T47D (cell line): ENCODE results near the gene CRADD.

Source experiments
- DNase-seq, 2 experiments: peaks; one replicate each; pipeline versions ENCODE4 v3.0.0 to v3.0.0-alpha.2; 2011 to 2012; ENCODE audit warnings: low read depth in 1 of 2, low spot score in 1 of 2
- JUND ChIP-seq: IDR thresholded peaks from 2 replicates; pipeline ENCODE4 v1.6.1; 2012; ENCODE audit warnings: low read depth
- in situ Hi-C: cut with HindIII; loops from 2 replicates; pipeline ENCODE4 v1.10.0; 2016; ENCODE audit warnings: low sequenced_read_pairs, low pct_unique_long_range_greater_than_20kb

CRADD gene

DNA sequence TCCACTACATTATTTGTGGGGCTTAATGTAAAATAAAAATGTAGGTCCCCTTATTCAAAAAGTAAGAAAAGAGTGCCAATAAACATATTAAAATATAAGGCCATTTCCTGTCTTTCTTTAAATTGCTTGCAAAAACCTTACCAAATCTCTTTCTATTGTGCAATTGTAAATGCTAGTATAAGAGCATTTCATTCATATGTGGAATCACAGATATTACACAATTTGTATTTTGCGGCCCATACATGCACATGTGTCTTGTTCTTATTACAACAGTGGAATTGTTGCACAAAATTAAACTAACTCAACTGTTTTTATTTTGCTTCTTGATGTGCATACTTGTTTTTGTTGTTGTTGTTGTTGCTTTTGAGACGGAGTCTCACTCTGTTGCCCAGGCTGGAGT is 20.1 kb upstream of the CRADD start:
- no peak for DNase-seq
- in situ Hi-C loops, result no loop called here

GRCh38 chr12:93661021-93661420 is 16.2 kb upstream of the CRADD start:
- in situ Hi-C loops, result no loop called here
- DNase-seq, result no peak
- no peak for TF ChIP-seq JUND

More for the DNA sequence above, 20.1 kb upstream of the CRADD start:
- no peak for TF ChIP-seq JUND

GRCh38 chr12:93663006-93663728 is 14.0 kb upstream of the CRADD start:
- in situ Hi-C loops, result no loop called here
- no peak for TF ChIP-seq JUND
- no peak for DNase-seq

DNA sequence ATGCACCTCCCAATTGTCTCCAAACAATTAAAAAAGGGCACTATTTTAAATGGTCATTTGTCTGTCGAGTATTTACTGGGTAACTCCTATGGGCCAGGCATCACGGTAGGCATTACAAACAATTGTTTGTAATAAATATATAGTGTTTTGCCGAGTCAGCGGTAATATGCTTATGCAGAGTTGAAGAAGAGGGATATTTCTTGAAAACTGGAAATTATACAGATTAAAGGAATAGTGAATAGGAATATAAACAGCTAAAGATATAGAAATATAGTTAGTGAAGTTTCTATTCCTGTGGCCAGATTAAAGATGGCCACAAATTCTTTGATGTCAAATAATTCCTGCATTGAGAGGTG is 13.5 kb upstream of the CRADD start:
- in situ Hi-C loops, result no loop called here
- DNase-seq, result no peak
- no peak for TF ChIP-seq JUND

DNA sequence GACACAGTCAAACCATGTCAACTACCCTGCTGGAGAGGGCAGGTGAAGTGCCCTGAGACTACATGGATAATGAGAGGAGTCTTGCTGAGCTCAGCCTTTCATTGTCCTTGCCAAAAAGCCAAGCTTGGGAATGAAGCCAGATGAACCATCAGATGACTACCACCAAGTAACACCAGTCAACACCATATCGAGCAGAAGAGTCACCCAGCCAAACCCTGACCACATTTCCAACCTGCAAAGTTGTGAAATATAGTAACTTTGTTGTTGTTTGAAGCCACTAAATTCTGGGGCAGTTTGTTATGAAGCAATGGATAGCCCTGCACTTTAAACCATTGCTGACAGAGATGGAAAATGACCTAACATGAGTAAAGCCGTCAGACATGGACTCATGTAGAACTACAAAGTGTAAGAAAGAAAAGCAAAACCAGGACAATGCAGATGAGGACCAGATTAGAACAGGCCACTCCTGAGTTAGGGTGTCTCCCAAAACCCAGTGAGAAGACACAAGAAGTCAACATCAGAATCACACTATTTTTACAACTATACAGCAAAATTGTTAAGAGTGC is 12.5 kb upstream of the CRADD start:
- no peak for DNase-seq
- in situ Hi-C loops, result no loop called here
- TF ChIP-seq JUND, result no peak

DNA sequence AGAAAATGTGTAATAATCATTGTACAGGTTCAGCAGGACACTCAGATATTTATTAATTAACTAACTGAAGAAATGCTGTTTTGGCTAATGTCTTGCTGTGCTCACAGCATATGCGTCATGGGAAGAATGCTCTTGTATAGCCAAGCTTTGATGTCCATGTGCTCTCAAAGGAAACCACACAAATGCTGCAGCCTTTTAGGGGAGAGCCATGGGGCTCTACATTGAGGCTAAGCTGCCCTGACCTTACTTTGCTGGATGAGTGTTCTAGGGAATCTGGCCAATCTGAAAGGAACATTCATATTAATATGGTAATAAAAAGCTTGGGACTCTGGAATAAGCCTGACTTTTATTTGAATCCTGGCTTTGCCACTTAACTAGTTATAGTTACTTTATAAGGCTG is 9.5 kb upstream of the CRADD start:
- no peak for TF ChIP-seq JUND
- in situ Hi-C loops, result no loop called here
- DNase-seq, result no peak

DNA sequence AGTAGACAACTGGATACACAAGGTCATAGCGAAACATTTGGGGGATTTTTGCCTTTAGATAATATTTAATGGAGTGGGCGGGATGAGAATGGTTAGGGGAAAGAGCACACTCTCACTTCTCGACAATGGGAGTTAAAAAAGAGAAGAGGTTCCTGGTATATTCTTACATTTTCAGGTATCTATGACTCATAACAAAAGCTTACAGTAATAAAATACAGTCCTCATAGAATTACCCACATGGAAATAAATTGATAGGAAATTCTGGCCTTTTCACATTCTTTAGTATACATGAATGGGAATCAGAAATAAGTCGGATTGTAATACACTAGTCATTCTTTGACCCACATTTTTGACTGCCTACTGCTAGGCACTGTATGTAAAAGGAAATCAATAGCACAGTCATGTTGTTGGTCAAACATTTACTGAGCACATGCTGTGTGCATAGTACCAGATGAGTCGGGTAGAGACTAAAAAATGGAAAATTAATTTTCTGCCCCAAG is 8.2 kb upstream of the CRADD start:
- no peak for TF ChIP-seq JUND
- no peak for DNase-seq
- in situ Hi-C loops, result no loop called here

- no peak for TF ChIP-seq JUND
- in situ Hi-C loops, result no loop called here
Observed at GRCh38 chr12:93669452-93669851, 7.7 kb upstream of the CRADD start.

GRCh38 chr12:93670104-93670503 is 7.1 kb upstream of the CRADD start:
- in situ Hi-C loops, result no loop called here
- no peak for TF ChIP-seq JUND
- no peak for DNase-seq

More at GRCh38 chr12:93669452-93669851, 7.7 kb upstream of the CRADD start:
- DNase-seq, result no peak

- TF ChIP-seq JUND, result no peak
- in situ Hi-C loops, result no loop called here
- no peak for DNase-seq
Observed at GRCh38 chr12:93671044-93671443, 6.1 kb upstream of the CRADD start.

DNA sequence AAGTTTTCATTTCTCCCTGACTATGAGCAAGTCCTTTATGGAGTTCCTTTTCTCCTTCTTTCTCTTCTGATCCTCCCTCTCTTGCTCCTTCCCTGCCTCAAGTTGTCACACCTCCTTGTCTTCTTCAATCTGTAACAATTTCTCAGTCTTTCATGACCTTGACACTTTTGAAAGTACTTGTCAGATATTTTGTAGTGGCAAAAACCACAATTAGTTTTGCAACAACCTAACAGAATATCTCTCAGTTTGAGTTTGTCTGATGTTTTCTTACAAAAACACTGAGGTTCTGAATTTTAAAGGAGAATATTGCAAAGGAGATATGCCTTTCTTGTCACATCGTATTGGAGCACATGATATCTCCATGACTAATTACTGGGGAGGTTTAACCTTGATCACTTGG is 4.1 kb upstream of the CRADD start:
- DNase-seq, result no peak
- in situ Hi-C loops, result no loop called here
- TF ChIP-seq JUND, result no peak

DNA sequence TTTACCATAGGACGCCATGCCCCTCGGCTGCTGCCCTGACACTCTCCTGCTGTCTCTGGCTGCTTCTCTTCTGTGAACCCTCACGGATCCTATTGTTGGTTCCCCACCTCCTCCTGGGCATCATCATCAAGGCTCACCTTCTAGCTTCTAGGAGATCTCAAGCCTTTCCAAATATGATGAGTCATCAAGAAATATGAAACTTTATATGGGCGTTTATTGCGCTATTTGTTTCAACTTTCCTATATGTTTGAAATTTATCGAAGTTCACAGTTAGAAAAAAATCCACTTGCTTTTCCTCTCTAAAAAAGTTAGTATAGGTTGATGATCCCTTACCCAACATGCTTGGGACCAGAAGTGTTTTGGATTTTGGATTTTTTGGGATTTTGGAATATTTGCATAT is 2.8 kb upstream of the CRADD start:
- TF ChIP-seq JUND, result no peak
- in situ Hi-C loops, result no loop called here

DNA sequence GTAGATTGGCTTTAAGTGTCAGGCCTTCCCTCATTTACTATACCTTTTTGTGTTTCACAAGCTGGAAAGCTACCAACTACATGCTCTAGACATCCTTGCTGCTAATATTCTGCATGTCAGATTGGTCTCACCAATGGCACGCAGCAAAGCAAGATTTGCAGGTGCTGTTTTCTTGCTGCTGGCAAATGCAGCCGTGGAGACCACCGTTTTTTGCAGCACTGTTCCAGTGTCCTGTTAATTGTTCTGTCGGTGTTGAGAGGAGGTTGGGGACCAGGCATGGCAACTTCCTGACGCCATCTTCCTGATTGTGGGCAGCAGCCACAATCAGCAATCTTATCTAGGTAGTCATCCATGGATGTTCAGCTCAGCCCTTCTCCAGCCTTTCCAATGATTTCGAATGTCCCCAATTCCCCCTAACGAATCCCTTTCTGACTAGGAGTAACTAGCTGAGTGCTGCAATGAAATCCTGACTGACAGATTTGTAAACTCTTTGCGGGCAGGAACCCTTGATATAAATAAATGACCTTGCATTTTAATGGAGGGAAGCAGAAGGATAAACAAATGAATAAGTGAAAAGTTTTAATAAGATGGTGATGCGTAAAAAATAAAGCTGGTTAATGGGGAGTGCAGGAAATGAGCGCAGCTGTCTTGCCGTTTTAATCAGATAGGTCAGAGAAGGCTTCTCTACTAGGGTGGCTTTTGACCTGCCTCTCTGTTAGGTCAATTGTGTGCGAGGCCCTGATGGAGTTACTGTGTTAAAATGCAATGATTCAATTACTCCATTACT is 574 bp upstream of the CRADD start:
- no peak for TF ChIP-seq JUND
- in situ Hi-C loops, result no loop called here
- no peak for DNase-seq

More for the DNA sequence above, 2.8 kb upstream of the CRADD start:
- no peak for DNase-seq
